ENCODE results near the gene HSPA1B. TPM values are rescaled to one million over a fixed set of nuclear protein-coding genes. Genes with fewer than 3 reads are reported as not detected.
A peak's percentile ranks its signal among the peaks of the same experiment; 100 is the strongest.

The HSPA1B gene
- total RNA-seq, 6 experiments from 2014 or later, result 41.5 to 144 (median 47.5) TPM

DNA sequence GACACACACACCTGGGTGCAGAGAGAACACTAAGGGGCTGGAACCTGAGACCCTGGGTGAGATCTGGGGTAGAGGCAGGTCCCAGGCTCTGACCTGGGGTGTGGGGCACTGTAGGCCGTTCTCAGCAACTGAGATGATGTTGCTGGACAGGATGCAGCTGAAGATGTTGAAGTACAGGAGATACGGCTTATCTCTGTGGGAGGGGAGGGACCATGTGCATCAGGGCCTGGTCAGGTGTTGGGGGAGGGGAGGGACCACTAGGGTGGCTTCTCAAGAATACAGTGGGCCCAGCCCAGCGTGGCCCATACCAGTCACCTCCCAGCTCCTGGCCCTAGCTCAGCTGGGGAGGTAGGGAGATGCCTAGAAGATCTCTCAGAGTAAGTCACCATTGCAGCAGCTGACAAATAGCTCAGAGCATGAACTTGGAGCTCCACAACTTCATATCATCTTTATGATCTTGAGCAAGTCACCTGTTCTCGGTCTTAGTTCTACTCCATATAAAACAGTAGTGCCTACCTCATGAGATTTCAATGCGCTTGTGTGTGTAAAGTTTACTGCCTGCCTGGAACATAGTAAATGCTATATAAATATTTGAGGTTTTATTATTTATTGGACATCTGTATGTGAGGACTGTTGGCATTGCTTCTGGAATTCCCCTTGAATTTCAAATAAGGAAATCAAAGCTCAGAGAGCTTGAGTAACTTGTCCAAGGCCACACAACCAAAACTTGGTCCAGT, 47.5 kb downstream of the HSPA1B start:
- Histone ChIP-seq H3K4me1 (no peaks in the 10 kb centered on the region), H3K4me3 (no peak overlapping the region), H3K9me3 (no peaks in the 10 kb centered on the region), H3K27ac (no peak overlapping the region), H3K36me3 (peaks cover 0 to 3% (median 0%) of the 10 kb centered on the region in 4 donors), H3K27me3 (no peaks in the 10 kb centered on the region)
- TF ChIP-seq POLR2A (IDR thresholded peaks at IDR 0.05), result no peak
- TF ChIP-seq, protein P1, sequence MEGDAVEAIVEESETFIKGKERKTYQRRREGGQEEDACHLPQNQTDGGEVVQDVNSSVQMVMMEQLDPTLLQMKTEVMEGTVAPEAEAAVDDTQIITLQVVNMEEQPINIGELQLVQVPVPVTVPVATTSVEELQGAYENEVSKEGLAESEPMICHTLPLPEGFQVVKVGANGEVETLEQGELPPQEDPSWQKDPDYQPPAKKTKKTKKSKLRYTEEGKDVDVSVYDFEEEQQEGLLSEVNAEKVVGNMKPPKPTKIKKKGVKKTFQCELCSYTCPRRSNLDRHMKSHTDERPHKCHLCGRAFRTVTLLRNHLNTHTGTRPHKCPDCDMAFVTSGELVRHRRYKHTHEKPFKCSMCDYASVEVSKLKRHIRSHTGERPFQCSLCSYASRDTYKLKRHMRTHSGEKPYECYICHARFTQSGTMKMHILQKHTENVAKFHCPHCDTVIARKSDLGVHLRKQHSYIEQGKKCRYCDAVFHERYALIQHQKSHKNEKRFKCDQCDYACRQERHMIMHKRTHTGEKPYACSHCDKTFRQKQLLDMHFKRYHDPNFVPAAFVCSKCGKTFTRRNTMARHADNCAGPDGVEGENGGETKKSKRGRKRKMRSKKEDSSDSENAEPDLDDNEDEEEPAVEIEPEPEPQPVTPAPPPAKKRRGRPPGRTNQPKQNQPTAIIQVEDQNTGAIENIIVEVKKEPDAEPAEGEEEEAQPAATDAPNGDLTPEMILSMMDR (IDR thresholded peaks at IDR 0.05), result no peak
- intact Hi-C loops (cut with DNase I), result loop anchor here in 1 of 2 donors (10.0 kb wide), 1 partner anchor 200 kb away; no protein-coding TSS in a partner anchor
- WGBS (ENCODE audit: insufficient coverage, low coverage, low lambda C conversion rate, missing lambda C conversion rate), result 79% methylated on average over 4 of the region's 5 CpGs
- no peak for ATAC-seq
- no peak for DNase-seq

DNA sequence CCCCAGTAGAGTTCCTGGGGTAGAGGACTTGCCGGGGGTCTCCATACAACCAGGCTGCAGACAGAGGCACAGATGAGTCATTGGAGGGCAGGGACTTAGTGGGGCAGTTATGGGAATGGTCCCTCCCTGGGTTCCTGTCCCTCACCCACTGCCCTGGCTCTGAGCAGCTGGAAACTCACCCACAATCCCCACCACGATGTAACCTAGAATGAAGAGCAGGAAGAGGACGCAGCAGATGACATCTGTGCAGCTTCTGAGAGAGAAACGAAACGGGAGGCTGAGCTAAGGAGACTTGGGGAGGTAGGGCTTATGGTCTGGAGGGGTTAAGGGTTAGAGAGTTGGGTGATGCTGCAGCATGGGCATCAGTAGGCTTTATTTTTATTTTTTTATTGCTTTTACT, 48.3 kb downstream of the HSPA1B start:
- no peaks in the 10 kb centered on the region for H3K4me1 ChIP-seq
- TF ChIP-seq, protein P1 (IDR thresholded peaks at IDR 0.05), result no peak
- no peaks in the 10 kb centered on the region for H3K9me3 ChIP-seq
- no peak overlapping the region for H3K4me3 ChIP-seq
- no peak for DNase-seq
- intact Hi-C loops (cut with DNase I), result loop anchor here in 1 of 2 donors (10.0 kb wide), 1 partner anchor 201 kb away; no protein-coding TSS in a partner anchor
- H3K27me3 ChIP-seq, result no peaks in the 10 kb centered on the region
- 57% methylated on average over 4 of the region's 5 CpGs for WGBS (ENCODE audit: insufficient coverage, low coverage, low lambda C conversion rate, missing lambda C conversion rate)
- no peak overlapping the region for H3K27ac ChIP-seq
- ATAC-seq, result no peak
- peaks cover 0 to 4% (median 0%) of the 10 kb centered on the region in 4 donors for H3K36me3 ChIP-seq

DNA sequence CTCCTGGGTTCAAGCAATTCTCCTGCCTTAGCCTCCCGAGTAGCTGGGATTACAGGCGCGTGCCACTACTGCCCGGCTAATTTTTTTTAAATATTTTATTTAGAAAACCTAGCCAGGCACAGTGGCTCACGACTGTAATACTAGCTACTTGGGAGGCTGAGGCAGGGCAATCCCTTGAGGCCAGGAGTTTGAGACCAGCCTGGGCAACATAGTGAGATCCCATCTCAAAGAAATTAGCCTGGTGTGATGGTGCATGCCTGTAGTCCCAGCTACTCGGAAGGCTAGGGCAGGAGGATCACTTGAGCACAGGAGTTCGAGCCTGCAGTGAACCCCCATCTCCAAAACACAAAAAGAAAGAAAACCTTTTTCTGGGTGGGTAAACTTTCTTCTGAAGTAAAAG, 48.8 kb downstream of the HSPA1B start:
- peaks cover 0 to 9% (median 0%) of the 10 kb centered on the region in 4 donors for H3K36me3 ChIP-seq
- TF ChIP-seq, protein P1 (IDR thresholded peaks at IDR 0.05), result no peak
- no peak for TF ChIP-seq POLR2A (IDR thresholded peaks at IDR 0.05)
- no peaks in the 10 kb centered on the region for H3K4me1 ChIP-seq
- no peak overlapping the region for H3K4me3 ChIP-seq
- 87% methylated on average over 7 of the region's 7 CpGs for WGBS (ENCODE audit: insufficient coverage, low coverage, low lambda C conversion rate, missing lambda C conversion rate)
- H3K27me3 ChIP-seq, result no peaks in the 10 kb centered on the region
- ATAC-seq (no peak), DNase-seq (no peak)
- no peak overlapping the region for H3K27ac ChIP-seq
- no peaks in the 10 kb centered on the region for H3K9me3 ChIP-seq
- intact Hi-C loops (cut with DNase I), result loop anchor here in 1 of 2 donors (10.0 kb wide), 1 partner anchor 202 kb away; no protein-coding TSS in a partner anchor

DNA sequence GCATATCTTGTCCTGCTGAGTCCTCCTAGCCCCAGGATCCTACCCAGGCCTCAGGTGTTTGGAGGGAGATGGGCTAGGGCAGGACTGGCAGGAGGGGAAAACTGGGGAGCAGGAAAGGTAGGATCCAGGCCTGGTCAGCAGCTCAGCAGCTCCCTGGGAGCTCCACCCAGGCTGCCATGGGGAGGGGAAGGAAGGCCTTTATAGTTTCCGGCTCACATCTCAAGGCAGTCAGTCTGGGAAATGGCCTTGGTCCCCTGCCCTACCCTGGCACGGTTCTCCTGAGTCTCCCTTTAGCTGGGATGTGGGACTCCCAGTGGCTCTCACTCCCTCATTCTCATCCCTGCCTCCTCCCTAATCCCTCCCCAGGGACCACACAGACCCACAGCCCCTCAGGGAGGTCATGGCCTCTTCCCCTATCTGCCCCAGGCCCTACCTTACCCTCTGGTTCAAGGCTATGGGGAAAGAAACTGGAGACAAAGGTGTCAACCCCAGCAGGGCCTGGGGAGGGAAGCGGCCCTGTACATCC, 49.6 kb downstream of the HSPA1B start:
- ATAC-seq (peak; percentile 21 to 42 (median 36)), DNase-seq (no peak)
- H3K4me1 ChIP-seq, result no peaks in the 10 kb centered on the region
- intact Hi-C loops (cut with DNase I), result loop anchor here in 1 of 2 donors (10.0 kb wide), 1 partner anchor 202 kb away; no protein-coding TSS in a partner anchor
- H3K4me3 ChIP-seq, result no peak overlapping the region
- WGBS (ENCODE audit: insufficient coverage, low coverage, low lambda C conversion rate, missing lambda C conversion rate), result no CpG with 5 or more reads among the region's 3 CpGs
- H3K36me3 ChIP-seq, result peaks cover 0 to 14% (median 0%) of the 10 kb centered on the region in 4 donors
- no peak overlapping the region for H3K27ac ChIP-seq
- no peaks in the 10 kb centered on the region for H3K9me3 ChIP-seq
- TF ChIP-seq, protein P1 (IDR thresholded peaks at IDR 0.05), result no peak
- no peak for TF ChIP-seq POLR2A (IDR thresholded peaks at IDR 0.05)
- no peaks in the 10 kb centered on the region for H3K27me3 ChIP-seq

Measured in right lobe of liver (tissue), 6 donors.